IMR-90 (cell line): ENCODE data around the gene MPV17L. TPM values are rescaled to one million over a fixed set of nuclear protein-coding genes. Genes with fewer than 3 reads are reported as not detected.
"Not testable (repeated sequence)": the region's sequence is repeated elsewhere in the genome, so short reads cannot be mapped to it uniquely, and the experiment has no call there.

ENCODE experiments used
- ATAC-seq: fragments of 200-7000 bp; cut with Tn5 transposase; 2 replicates; pipeline ENCODE4 v1.9.1; 2020; ENCODE audit warnings: low read depth, mild to moderate bottlenecking, moderate library complexity
- BruUV-seq: library from RNA; stranded (reverse); fragments of 400-500 nt; replicated peaks from 2 replicates; lab custom pipeline; 2021; lab: Mats Ljungman, UMichigan
- CTCF ChIA-PET: fragments of 300-600 bp; formaldehyde crosslinking; extraction: SDS; loops from one replicate; lab custom pipeline; 2021; ENCODE audit warnings: antibody characterized with exemption; lab: Yijun Ruan, JAX
- POLR2A ChIA-PET: fragments of 300-600 bp; sonication (Branson Sonifier 250); formaldehyde crosslinking; loops from one replicate; lab custom pipeline; 2022; ENCODE audit warnings: antibody characterized with exemption; ENCODE audit not compliant: unreplicated experiment; lab: Charles Lee
- DNase-seq: peaks from one replicate; pipeline ENCODE4 v3.0.0; 2013
- H2AFZ ChIP-seq: replicated peaks from 2 replicates; pipeline ENCODE3; 2013; ENCODE audit warnings: low read length, mild to moderate bottlenecking; ENCODE audit not compliant: poor library complexity
- H2AK5ac ChIP-seq: 2 replicates; pipeline ENCODE4 v1.6.1; 2013; ENCODE audit warnings: low read depth, low read length, inconsistent platforms
- H2AK9ac ChIP-seq: replicated peaks from 2 replicates; pipeline ENCODE3; 2013; ENCODE audit warnings: mild to moderate bottlenecking, low read depth, low read length, moderate library complexity; ENCODE audit not compliant: poor library complexity
- H2BK120ac ChIP-seq: 2 replicates; pipeline ENCODE4 v1.6.1; 2013; ENCODE audit warnings: low read depth, low read length, inconsistent platforms
- H2BK15ac ChIP-seq: 3 replicates; pipeline ENCODE4 v1.6.1; 2013; ENCODE audit warnings: low read depth, low read length, inconsistent platforms
- H2BK20ac ChIP-seq: 2 replicates; pipeline ENCODE4 v1.6.1; 2013; ENCODE audit warnings: low read depth, mild to moderate bottlenecking, inconsistent platforms, low read length, moderate library complexity
- H2BK5ac ChIP-seq: 2 replicates; pipeline ENCODE4 v1.6.1; 2013; ENCODE audit warnings: mild to moderate bottlenecking, low read depth, low read length, inconsistent platforms; ENCODE audit not compliant: poor library complexity, severe bottlenecking
- H3K14ac ChIP-seq: replicated peaks from 2 replicates; pipeline ENCODE4 v1.6.1; 2013; ENCODE audit warnings: low read depth, low read length, inconsistent platforms
- H3K18ac ChIP-seq: 2 replicates; pipeline ENCODE4 v1.6.1; 2013; ENCODE audit warnings: low read depth, low read length, control low read depth
- H3K23ac ChIP-seq: 2 replicates; pipeline ENCODE4 v1.6.1; 2013; ENCODE audit warnings: low read depth, low read length, inconsistent platforms
- H3K27ac ChIP-seq: 2 replicates; pipeline ENCODE4 v1.5.1; 2013; ENCODE audit warnings: mild to moderate bottlenecking, control low read depth, low read length; ENCODE audit not compliant: insufficient read depth
- H3K27me3 ChIP-seq: 2 replicates; pipeline ENCODE4 v1.6.1; 2013; ENCODE audit warnings: low read length; ENCODE audit not compliant: control insufficient read depth, insufficient read depth
- H3K36me3 ChIP-seq: 2 replicates; pipeline ENCODE4 v1.6.1; 2013; ENCODE audit warnings: low read length, mixed read lengths; ENCODE audit not compliant: control insufficient read depth, insufficient read depth
- H3K4ac ChIP-seq: 2 replicates; pipeline ENCODE4 v1.6.1; 2013; ENCODE audit warnings: low read depth, low read length, inconsistent platforms
- H3K4me1 ChIP-seq: 2 replicates; pipeline ENCODE4 v1.6.1; 2013; ENCODE audit warnings: low read length, mixed read lengths; ENCODE audit not compliant: control insufficient read depth, insufficient read depth
- H3K4me2 ChIP-seq: 2 replicates; pipeline ENCODE4 v1.6.1; 2013; ENCODE audit warnings: low read depth, mild to moderate bottlenecking, control low read depth, low read length, moderate library complexity
- H3K4me3 ChIP-seq: 2 replicates; pipeline ENCODE4 v1.5.1; 2013; ENCODE audit warnings: low read depth, mild to moderate bottlenecking, control low read depth, low read length, moderate library complexity; ENCODE audit not compliant: insufficient read depth
- H3K56ac ChIP-seq: 2 replicates; pipeline ENCODE4 v1.6.1; 2013; ENCODE audit warnings: low read length, inconsistent platforms; ENCODE audit not compliant: insufficient read depth; ENCODE audit errors: extremely low read depth
- H3K79me1 ChIP-seq, 2 experiments: 2 replicates each; pipeline ENCODE4 v1.6.1; 2013; ENCODE audit warnings: low read length in 2 of 2, inconsistent platforms in 1 of 2, low read depth in 1 of 2
- H3K9ac ChIP-seq: 2 replicates; pipeline ENCODE4 v1.6.1; 2013; ENCODE audit warnings: low read depth, low read length, control low read depth
- H3K9me1 ChIP-seq: 2 replicates; pipeline ENCODE4 v1.6.1; 2013; ENCODE audit warnings: low read length, inconsistent platforms; ENCODE audit not compliant: insufficient read depth
- H3K9me3 ChIP-seq: 2 replicates; pipeline ENCODE4 v1.6.1; 2013; ENCODE audit warnings: low read length; ENCODE audit not compliant: control insufficient read depth, insufficient read depth
- H4K20me1 ChIP-seq: 2 replicates; pipeline ENCODE4 v1.6.1; 2013; ENCODE audit warnings: low read length, inconsistent platforms; ENCODE audit not compliant: insufficient read depth
- H4K5ac ChIP-seq: 2 replicates; pipeline ENCODE4 v1.6.1; 2013; ENCODE audit warnings: mild to moderate bottlenecking, low read depth, low read length, control low read depth
- H4K8ac ChIP-seq, 2 experiments: 2 replicates each; pipeline ENCODE4 v1.6.1; 2013; ENCODE audit warnings: low read depth in 2 of 2, low read length in 2 of 2, control low read depth in 1 of 2, inconsistent platforms in 1 of 2
- H4K91ac ChIP-seq: 2 replicates; pipeline ENCODE4 v1.6.1; 2013; ENCODE audit warnings: low read depth, low read length, inconsistent platforms; ENCODE audit not compliant: insufficient read depth
- WGBS, 2 experiments: methylation state at CpG; one replicate each; pipeline versions ENCODE4 v1.1.5 to v1.1.7; 2013; ENCODE audit warnings: missing lambda C conversion rate in 2 of 2; ENCODE audit not compliant: insufficient read length in 1 of 2; ENCODE audit errors: extremely low coverage in 2 of 2; 5-methylcytosine and 5-hydroxymethylcytosine counted together
- dilution Hi-C: fragments of 300-500 bp; cut with HindIII; formaldehyde crosslinking; loops from one replicate; pipeline ENCODE4 v1.14.3; 2018; ENCODE audit warnings: low sequenced_read_pairs; ENCODE audit not compliant: unreplicated experiment
- in situ Hi-C: fragments of 300-500 bp; cut with MboI; formaldehyde crosslinking; loops from 3 replicates; pipeline ENCODE4 v1.14.3; 2019; ENCODE audit warnings: low sequenced_read_pairs, inconsistent platforms, mixed read lengths
- intact Hi-C: fragments of 100-400 bp; cut with micrococcal nuclease; formaldehyde crosslinking; loops from 2 replicates; pipeline ENCODE4 v1.10.0; 2022
- polyA plus RNA-seq, 3 experiments: library from polyadenylated mRNA; depleted of rRNA; stranded (reverse); fragments of >200 nt; gene quantifications; 2 replicates each; pipeline ENCODE4 v1.2.3, GENCODE V29; 2012; ENCODE audit warnings: low replicate concordance in 1 of 3
- total RNA-seq: library from RNA; depleted of rRNA; stranded (reverse); fragments of >200 nt; gene quantifications from 2 replicates; pipeline ENCODE4 v1.2.3, GENCODE V29; 2012

MPV17L gene
- total and polyA plus RNA-seq, 2 of the 4 experiments (the other 2 are of a cell fraction) = 0.03 TPM; not detected in 1

DNA sequence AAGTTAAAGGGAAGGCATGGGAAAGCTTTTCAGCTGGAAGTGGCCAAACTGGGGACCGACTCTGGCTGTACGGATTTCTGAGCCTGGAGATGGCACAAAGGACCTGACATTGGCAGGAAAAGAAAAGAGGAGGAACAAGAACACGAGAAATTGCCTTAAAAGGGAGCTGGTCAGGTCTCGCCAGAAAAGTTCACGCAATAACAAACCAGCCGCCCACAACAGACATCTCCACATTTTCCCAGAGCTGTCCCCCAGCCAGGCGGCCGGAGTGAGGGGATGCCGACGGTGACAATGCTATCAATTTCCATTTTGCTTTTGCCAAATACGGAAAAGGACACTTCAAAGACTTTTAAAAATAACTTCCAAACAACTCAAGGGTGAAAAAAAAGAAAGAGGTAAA is 44.3 kb upstream of the MPV17L start:
- BruUV-seq, H4K20me1 ChIP-seq, H3K4me1 ChIP-seq, H3K9ac ChIP-seq, H3K27me3 ChIP-seq, H2BK120ac ChIP-seq, H2BK20ac ChIP-seq, POLR2A ChIA-PET, H3K14ac ChIP-seq, intact Hi-C loops, CTCF ChIA-PET, H2AFZ ChIP-seq, H3K56ac ChIP-seq, H3K4ac ChIP-seq, H3K23ac ChIP-seq, H2BK5ac ChIP-seq, H3K18ac ChIP-seq, DNase-seq, H3K36me3 ChIP-seq, H4K5ac ChIP-seq, H4K91ac ChIP-seq, dilution Hi-C loops, H2BK15ac ChIP-seq, H3K9me3 ChIP-seq, H4K8ac ChIP-seq, H3K79me1 ChIP-seq, H2AK9ac ChIP-seq, H3K4me3 ChIP-seq, H3K27ac ChIP-seq, in situ Hi-C loops, H3K4me2 ChIP-seq, H2AK5ac ChIP-seq, H3K9me1 ChIP-seq: not testable (repeated sequence)
- no CpG with 5 or more reads among the region's 11 CpGs for WGBS, 2 experiments
- ATAC-seq = peak; percentile 51; the same call in 1 of the 2 replicates

DNA sequence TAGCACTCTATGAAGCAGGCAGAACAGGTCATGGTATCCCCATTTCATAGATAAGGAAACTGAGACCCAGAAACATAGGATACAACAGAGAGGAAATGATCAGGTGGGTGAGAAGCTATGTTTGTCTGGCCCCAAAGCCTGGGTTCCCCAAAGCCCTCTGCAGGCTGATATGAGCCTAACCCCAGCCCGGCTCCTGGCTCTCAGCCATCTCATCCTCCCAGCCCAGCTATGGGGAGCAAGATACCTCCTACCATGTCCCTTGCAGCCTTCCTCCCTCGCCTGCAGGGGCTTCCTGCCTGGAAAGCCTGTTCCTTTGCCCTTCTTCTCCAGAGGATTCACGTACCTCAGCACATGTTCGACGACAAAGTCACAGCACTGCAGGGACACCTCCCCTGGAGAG is 43.8 kb upstream of the MPV17L start:
- H3K79me1 ChIP-seq, H3K27me3 ChIP-seq, in situ Hi-C loops, DNase-seq, H2BK15ac ChIP-seq, H3K9me3 ChIP-seq, POLR2A ChIA-PET, H2AK5ac ChIP-seq, H3K14ac ChIP-seq, H3K56ac ChIP-seq, H4K91ac ChIP-seq, H2AFZ ChIP-seq, H2AK9ac ChIP-seq, H4K5ac ChIP-seq, dilution Hi-C loops, H3K36me3 ChIP-seq, H3K9ac ChIP-seq, H3K23ac ChIP-seq, intact Hi-C loops, H3K9me1 ChIP-seq, H3K4ac ChIP-seq, H2BK20ac ChIP-seq, BruUV-seq, H3K4me1 ChIP-seq, H3K18ac ChIP-seq, H3K4me3 ChIP-seq, H4K8ac ChIP-seq, H3K27ac ChIP-seq, H2BK120ac ChIP-seq, H2BK5ac ChIP-seq, H4K20me1 ChIP-seq, CTCF ChIA-PET, H3K4me2 ChIP-seq: not testable (repeated sequence)
- ATAC-seq = peak; percentile 35; the same call in 1 of the 2 replicates
- WGBS, 2 experiments = no CpG with 5 or more reads among the region's 5 CpGs
